Psoas muscle (tissue), 8 donors: Measurements from ENCODE around the gene ZNF518B. TPM values are rescaled to one million over a fixed set of nuclear protein-coding genes. Genes with fewer than 3 reads are reported as not detected.

ENCODE experiments used
- ATAC-seq, 4 donors: fragments of 200-7000 bp; cut with Tn5 transposase; one replicate each; pipeline ENCODE4 v1.9.1; 2020; ENCODE audit warnings: moderate library complexity in 3 of 4, mild to moderate bottlenecking in 2 of 4
- DNase-seq, 2 donors: peaks; one replicate each; pipeline ENCODE4 v3.0.0-alpha.2; 2020
- H3K27ac ChIP-seq: fragments of 200-600 bp; one replicate; pipeline ENCODE4 v1.8.0; 2022
- H3K27me3 ChIP-seq, 3 donors: fragments of 200-600 bp in 1 of 3; one replicate each; pipeline versions ENCODE4 v1.6.1 to v1.8.0; 2013 to 2022; ENCODE audit warnings: low read length in 2 of 3, mild to moderate bottlenecking in 2 of 3, moderate library complexity in 1 of 3; ENCODE audit not compliant: insufficient read depth in 3 of 3
- H3K36me3 ChIP-seq, 2 donors: fragments of 200-600 bp in 1 of 2; one replicate each; pipeline versions ENCODE4 v1.6.1 to v1.8.0; 2013 to 2022; ENCODE audit warnings: low read depth in 1 of 2, mild to moderate bottlenecking in 1 of 2, moderate library complexity in 1 of 2; ENCODE audit not compliant: insufficient read depth in 1 of 2
- H3K4me1 ChIP-seq: fragments of 200-600 bp; one replicate; pipeline ENCODE4 v1.8.0; 2022
- H3K4me3 ChIP-seq: fragments of 200-600 bp; one replicate; pipeline ENCODE4 v1.8.0; 2022; ENCODE audit warnings: mild to moderate bottlenecking
- H3K9me3 ChIP-seq: fragments of 200-600 bp; one replicate; pipeline ENCODE4 v1.8.0; 2022
- CTCF ChIP-seq: fragments of 200-600 bp; IDR thresholded peaks from one replicate; pipeline ENCODE4 v1.8.0; 2022; ENCODE audit warnings: antibody characterized with exemption
- WGBS, 3 donors: extraction: QIAGEN DNeasy Blood & Tissue Kit; methylation state at CpG; one replicate each; pipeline versions ENCODE4 v1.1.6 to v1.1.7; 2013; 5-methylcytosine and 5-hydroxymethylcytosine counted together
- intact Hi-C, 2 donors: fragments of 100-400 bp; cut with DNase I; formaldehyde crosslinking; loops; one replicate each; pipeline versions ENCODE4 v1.11.0 to v1.14.2; 2022
- polyA plus RNA-seq, 3 donors: library from polyadenylated mRNA; stranded (reverse); fragments of 200-250 nt; gene quantifications; one replicate each; pipeline ENCODE4 v1.2.3, GENCODE V29; 2013
- total RNA-seq, 4 donors: library from RNA; stranded (reverse); fragmentation: NEBNext Ultra II Directional in 2 of 4; extraction: Animal tissue kit (Norgen Biotek cat#: 25700) in 2 of 4; gene quantifications; one replicate each; pipeline versions ENCODE4 v1.2.1 to v1.2.4, GENCODE V29; 2021 to 2023
- donor health status: healthy with polysubstance abuse.
- donor health status: DM: no; HTN: no; CAD: no; lungs with moderate emphysema.
- donor health status: Bipolar disorder and iron deficiency.
- donor health status: healthy.
- donor health status: DM: yes; HTN: yes; CAD: no.
- donor health status: DM: no; HTN: no; CAD: no.
- donor health status: DM: no; HTN: no; CAD: no.
- donor health status: DM: yes; HTN: yes; CAD: no.

The ZNF518B gene
- total and polyA plus RNA-seq, 7 donors = 4.5 to 17.3 (median 16.3) TPM

DNA sequence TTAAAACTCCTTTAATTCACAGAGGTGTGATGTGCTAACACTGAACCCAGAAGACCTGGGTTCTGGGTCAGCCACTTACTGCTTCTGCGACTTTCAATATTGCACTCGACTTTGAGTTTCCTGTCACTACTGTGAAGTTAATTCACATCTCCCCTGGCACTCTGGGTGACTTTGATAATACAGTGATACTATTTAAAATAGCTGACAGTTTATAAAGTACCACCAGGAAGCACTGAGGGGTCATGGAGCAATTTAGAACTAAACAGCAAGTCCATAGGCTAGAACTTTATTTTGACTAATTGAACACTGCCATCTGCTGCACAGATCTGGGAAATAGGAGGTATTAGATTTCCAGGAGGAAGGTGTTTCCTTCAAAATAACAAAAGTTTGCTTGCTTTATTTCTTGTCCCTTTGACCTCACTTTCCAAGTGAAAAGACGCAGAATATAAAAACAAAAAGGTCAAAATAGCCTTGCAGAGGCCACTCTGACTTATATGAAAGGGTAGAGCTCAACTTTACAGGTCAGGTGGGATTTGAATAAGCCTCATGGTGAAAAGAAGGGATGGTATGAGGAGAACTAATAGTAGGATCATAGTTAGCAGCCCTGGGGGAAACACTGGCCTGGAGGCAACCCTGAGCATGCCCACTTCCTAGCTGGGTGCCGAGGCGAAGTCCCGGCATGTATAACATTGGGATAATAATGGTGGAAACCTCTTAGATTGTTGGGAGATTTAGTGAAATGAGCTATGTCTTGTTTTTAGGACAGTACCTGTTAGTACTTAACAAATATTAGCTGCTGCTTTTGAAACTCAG, 53.4 kb downstream of the ZNF518B start:
- Histone ChIP-seq H3K9me3 (no peaks in the 10 kb centered on the region), H3K27me3 (no peaks in the 10 kb centered on the region), H3K36me3 (no peaks in the 10 kb centered on the region), H3K4me1 (no peaks in the 10 kb centered on the region), H3K4me3 (no peak overlapping the region), H3K27ac (no peak overlapping the region)
- WGBS, 3 donors = 64 to 68% (median 67%) methylated on average over 6 of the region's 6 CpGs
- intact Hi-C loops = loop anchor here (5.0 to 10.0 kb wide), 3 partner anchors 239 to 639 kb away; no protein-coding TSS in a partner anchor
- peak in 3 of 4 donors; percentile 53 to 73 (median 56) for ATAC-seq
- peak; percentile 59 for TF ChIP-seq CTCF
- DNase-seq = no peak

DNA sequence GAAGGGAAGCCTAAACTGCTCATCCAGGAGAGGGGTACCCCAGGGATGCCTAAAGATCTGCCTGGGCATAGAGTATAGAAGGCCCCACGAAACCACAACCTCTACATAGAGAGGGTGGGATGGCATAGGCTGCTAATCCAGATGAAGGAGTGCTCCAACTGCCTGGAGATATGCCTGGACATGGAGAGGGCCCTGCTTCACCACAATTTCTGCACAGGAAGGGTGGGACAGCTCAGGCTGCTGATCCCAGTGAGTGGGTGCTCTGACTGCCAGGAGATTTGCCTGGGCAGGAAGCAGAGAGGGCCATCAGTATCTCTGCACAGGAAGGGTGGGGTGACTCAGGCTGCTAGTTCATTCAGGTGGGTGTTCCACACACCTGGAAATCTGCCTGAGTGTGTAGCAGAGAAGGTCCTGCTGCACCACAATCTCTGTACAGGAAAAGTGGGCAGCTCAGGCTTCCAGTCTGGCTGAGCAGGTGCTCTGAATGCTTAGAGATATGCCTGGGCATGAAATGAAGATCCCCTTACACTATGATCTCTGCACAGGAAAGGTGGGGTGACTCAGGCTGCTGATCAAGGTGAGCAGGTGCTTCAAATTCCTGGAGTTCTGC, 61.1 kb downstream of the ZNF518B start:
- Histone ChIP-seq H3K4me3 (no peak overlapping the region), H3K36me3 (no peaks in the 10 kb centered on the region), H3K4me1 (no peaks in the 10 kb centered on the region), H3K27ac (no peak overlapping the region), H3K27me3 (no peaks in the 10 kb centered on the region), H3K9me3 (no peaks in the 10 kb centered on the region)
- DNase-seq (no peak), ATAC-seq (no peak)
- intact Hi-C loops = no loop called here
- 50 to 75% (median 67%) methylated on average over 1 of the region's 1 CpG for WGBS, 3 donors
- no peak for TF ChIP-seq CTCF

Other genes with a start within 250 kb of the ZNF518B start
- under 1 TPM in 1 of 4 donors, not detected in 3; 0.09 TPM for gene CLNK, start 227.3 kb upstream of the ZNF518B start, total RNA-seq
- gene CLNK, start 227.3 kb upstream of the ZNF518B start, polyA plus RNA-seq = under 1 TPM in 1 of 3 donors, not detected in 2; 0.01 TPM